ENCODE results near the gene SOX15.
A peak's percentile ranks its signal among the peaks of the same experiment; 100 is the strongest.

- TF ChIP-seq JDP2 (CRISPR knock-in tag; IDR thresholded peaks at IDR 0.05; ENCODE audit: borderline replicate concordance) (no peak), CEBPB (IDR thresholded peaks at IDR 0.05; ENCODE audit: borderline replicate concordance, low read depth, low read length) (no peak), TARDBP (CRISPR knock-in tag; IDR thresholded peaks at IDR 0.05) (peak; percentile 14; the same call in 1 of the 2 replicates), RAD21 (CRISPR knock-in tag; IDR thresholded peaks at IDR 0.05) (no peak), GABPB1 (CRISPR knock-in tag; IDR thresholded peaks at IDR 0.05) (peak; percentile 88), POLR2A (IDR thresholded peaks at IDR 0.05; ENCODE audit: insufficient read depth in 1 of 2, low read depth in 2 of 2, low read length in 2 of 2) (peak in 1 of 2 experiments; percentile 75; a peak in 2 of 4 replicates)
Observed at GRCh38 chr17:7561589-7562207, 28.2 kb downstream of the SOX15 start, which contains the start of gene SENP3.

Measured in HepG2 (cell line).